HUES48 (cell line): Measurements from ENCODE around the gene CDC25C.

Experiments used
- H3K27ac ChIP-seq: one replicate; pipeline ENCODE4 v1.7.0; 2013; ENCODE audit warnings: low read depth, low read length, inconsistent platforms
- H3K27me3 ChIP-seq: 2 replicates; pipeline ENCODE4 v1.6.1; 2013; ENCODE audit warnings: mild to moderate bottlenecking, low read length; ENCODE audit not compliant: control insufficient read depth, insufficient read depth
- H3K36me3 ChIP-seq: 2 replicates; pipeline ENCODE4 v1.6.1; 2013; ENCODE audit warnings: low read length; ENCODE audit not compliant: control insufficient read depth, insufficient read depth
- H3K4me1 ChIP-seq: 2 replicates; pipeline ENCODE4 v1.6.1; 2013; ENCODE audit warnings: mild to moderate bottlenecking, low read length; ENCODE audit not compliant: control insufficient read depth, insufficient read depth
- H3K4me3 ChIP-seq: 2 replicates; pipeline ENCODE4 v1.5.1; 2013; ENCODE audit warnings: mild to moderate bottlenecking, low read depth, low read length
- H3K9ac ChIP-seq: 2 replicates; pipeline ENCODE4 v1.6.1; 2013; ENCODE audit warnings: mild to moderate bottlenecking, low read depth, low read length, moderate library complexity
- H3K9me3 ChIP-seq: 2 replicates; pipeline ENCODE4 v1.6.1; 2013; ENCODE audit warnings: low read length; ENCODE audit not compliant: control insufficient read depth, insufficient read depth

The CDC25C gene

GRCh38 chr5:138359621-138360020, 28.0 kb upstream of the CDC25C start:
- Histone ChIP-seq H3K4me1 (peaks cover 13% of the 10 kb centered on the region), H3K4me3 (no peak overlapping the region), H3K27ac (no peak overlapping the region), H3K36me3 (no peaks in the 10 kb centered on the region), H3K9ac (no peak overlapping the region), H3K9me3 (no peaks in the 10 kb centered on the region), H3K27me3 (no peaks in the 10 kb centered on the region)

GRCh38 chr5:138354926-138355378, 23.3 kb upstream of the CDC25C start:
- Histone ChIP-seq H3K27ac (peak overlapping the region; percentile 90), H3K4me1 (peaks cover 20% of the 10 kb centered on the region), H3K9me3 (no peaks in the 10 kb centered on the region), H3K9ac (no peak overlapping the region), H3K27me3 (no peaks in the 10 kb centered on the region), H3K4me3 (peak overlapping the region; percentile 90), H3K36me3 (0 out of 2 replicates have a peak, but pooled peaks cover under 1% of the 10 kb centered on the region)

- Histone ChIP-seq H3K9me3 (no peaks in the 10 kb centered on the region), H3K9ac (no peak overlapping the region), H3K36me3 (peaks cover 6% of the 10 kb centered on the region; the same call in 1 of the 2 replicates), H3K27ac (peak overlapping the region; percentile 90), H3K27me3 (no peaks in the 10 kb centered on the region), H3K4me1 (peaks cover 20% of the 10 kb centered on the region), H3K4me3 (peak overlapping the region; percentile 90)
Observed at GRCh38 chr5:138354387-138354786, 22.8 kb upstream of the CDC25C start.

- peak overlapping the region; percentile 90 for H3K4me3 ChIP-seq
- peak overlapping the region; percentile 85 for H3K9ac ChIP-seq
- no peaks in the 10 kb centered on the region for H3K9me3 ChIP-seq
- no peaks in the 10 kb centered on the region for H3K27me3 ChIP-seq
- H3K27ac ChIP-seq = peak overlapping the region; percentile 90
- peaks cover 20% of the 10 kb centered on the region for H3K4me1 ChIP-seq
- H3K36me3 ChIP-seq = peaks cover 14% of the 10 kb centered on the region
Observed at GRCh38 chr5:138353560-138354080, 22.0 kb upstream of the CDC25C start.

GRCh38 chr5:138352722-138353559, 21.3 kb upstream of the CDC25C start:
- no peaks in the 10 kb centered on the region for H3K27me3 ChIP-seq
- H3K4me3 ChIP-seq = peak overlapping the region; percentile 90
- H3K27ac ChIP-seq = peak overlapping the region; percentile 90
- peaks cover 21% of the 10 kb centered on the region for H3K36me3 ChIP-seq
- H3K9ac ChIP-seq = peak overlapping the region; percentile 85
- peaks cover 20% of the 10 kb centered on the region for H3K4me1 ChIP-seq
- H3K9me3 ChIP-seq = no peaks in the 10 kb centered on the region

- Histone ChIP-seq H3K27me3 (no peaks in the 10 kb centered on the region), H3K36me3 (peaks cover 28% of the 10 kb centered on the region), H3K9ac (peak within 1 kb of the TSS; percentile 85), H3K27ac (peak within 1 kb of the TSS; percentile 90), H3K4me1 (peaks cover 20% of the 10 kb centered on the region), H3K4me3 (peak within 1 kb of the TSS; percentile 90), H3K9me3 (no peaks in the 10 kb centered on the region)
Observed at GRCh38 chr5:138352071-138352721, 20.6 kb upstream of the CDC25C start, which contains the start of gene KDM3B. TSS of gene KDM3B (plus strand) at chr5:138352685. CDS start at chr5:138352796, 111 bp downstream.

- Histone ChIP-seq H3K27ac (no peak overlapping the region), H3K9ac (no peak overlapping the region), H3K9me3 (no peaks in the 10 kb centered on the region), H3K27me3 (no peaks in the 10 kb centered on the region), H3K4me3 (no peak overlapping the region), H3K36me3 (peaks cover 35% of the 10 kb centered on the region), H3K4me1 (peaks cover 20% of the 10 kb centered on the region)
Observed at GRCh38 chr5:138351517-138351916, 19.9 kb upstream of the CDC25C start.

- Histone ChIP-seq H3K9me3 (no peaks in the 10 kb centered on the region), H3K27me3 (no peaks in the 10 kb centered on the region), H3K4me3 (no peak overlapping the region), H3K36me3 (peaks cover 38% of the 10 kb centered on the region), H3K4me1 (peaks cover 20% of the 10 kb centered on the region), H3K27ac (no peak overlapping the region), H3K9ac (no peak overlapping the region)
Observed at GRCh38 chr5:138351056-138351455, 19.5 kb upstream of the CDC25C start.

GRCh38 chr5:138350563-138350890, 18.9 kb upstream of the CDC25C start:
- no peaks in the 10 kb centered on the region for H3K27me3 ChIP-seq
- no peak overlapping the region for H3K9ac ChIP-seq
- peaks cover 43% of the 10 kb centered on the region for H3K36me3 ChIP-seq
- no peaks in the 10 kb centered on the region for H3K9me3 ChIP-seq
- no peak overlapping the region for H3K27ac ChIP-seq
- H3K4me1 ChIP-seq = peaks cover 19% of the 10 kb centered on the region
- no peak overlapping the region for H3K4me3 ChIP-seq

GRCh38 chr5:138349852-138350562, 18.4 kb upstream of the CDC25C start:
- H3K27ac ChIP-seq = no peak overlapping the region
- H3K27me3 ChIP-seq = no peaks in the 10 kb centered on the region
- H3K4me1 ChIP-seq = peaks cover 13% of the 10 kb centered on the region
- H3K36me3 ChIP-seq = peaks cover 48% of the 10 kb centered on the region
- H3K9me3 ChIP-seq = no peaks in the 10 kb centered on the region
- no peak overlapping the region for H3K4me3 ChIP-seq
- no peak overlapping the region for H3K9ac ChIP-seq
